Sigmoid colon (tissue), 4 donors: Measurements from ENCODE around the gene RAB20.

Source experiments
- EP300 ChIP-seq, 4 donors: sonication (generic); formaldehyde crosslinking; IDR thresholded peaks; one replicate each; pipeline ENCODE4 v1.6.1; 2017; ENCODE audit warnings: antibody characterized with exemption in 4 of 4
- POLR2A ChIP-seq, 2 donors: fragments of 450-650 bp; IDR thresholded peaks; one replicate each; pipeline ENCODE4 v1.6.1; 2016; ENCODE audit warnings: antibody characterized with exemption in 2 of 2, mild to moderate bottlenecking in 2 of 2, moderate library complexity in 2 of 2
- POLR2AphosphoS5 ChIP-seq, 4 donors: sonication (generic); formaldehyde crosslinking; IDR thresholded peaks; one replicate each; pipeline ENCODE4 v1.6.1; 2017; ENCODE audit warnings: antibody characterized with exemption in 4 of 4
- TF ChIP-seq, protein P1 (sequence below), 4 experiments: fragments of 450-650 bp in 3 of 4; fragments of 200-600 bp in 1 of 4; IDR thresholded peaks; one replicate each; pipeline ENCODE4 v1.5.1; 2016 to 2019; ENCODE audit warnings: antibody characterized with exemption in 4 of 4, mild to moderate bottlenecking in 3 of 4, moderate library complexity in 2 of 4

DNA sequence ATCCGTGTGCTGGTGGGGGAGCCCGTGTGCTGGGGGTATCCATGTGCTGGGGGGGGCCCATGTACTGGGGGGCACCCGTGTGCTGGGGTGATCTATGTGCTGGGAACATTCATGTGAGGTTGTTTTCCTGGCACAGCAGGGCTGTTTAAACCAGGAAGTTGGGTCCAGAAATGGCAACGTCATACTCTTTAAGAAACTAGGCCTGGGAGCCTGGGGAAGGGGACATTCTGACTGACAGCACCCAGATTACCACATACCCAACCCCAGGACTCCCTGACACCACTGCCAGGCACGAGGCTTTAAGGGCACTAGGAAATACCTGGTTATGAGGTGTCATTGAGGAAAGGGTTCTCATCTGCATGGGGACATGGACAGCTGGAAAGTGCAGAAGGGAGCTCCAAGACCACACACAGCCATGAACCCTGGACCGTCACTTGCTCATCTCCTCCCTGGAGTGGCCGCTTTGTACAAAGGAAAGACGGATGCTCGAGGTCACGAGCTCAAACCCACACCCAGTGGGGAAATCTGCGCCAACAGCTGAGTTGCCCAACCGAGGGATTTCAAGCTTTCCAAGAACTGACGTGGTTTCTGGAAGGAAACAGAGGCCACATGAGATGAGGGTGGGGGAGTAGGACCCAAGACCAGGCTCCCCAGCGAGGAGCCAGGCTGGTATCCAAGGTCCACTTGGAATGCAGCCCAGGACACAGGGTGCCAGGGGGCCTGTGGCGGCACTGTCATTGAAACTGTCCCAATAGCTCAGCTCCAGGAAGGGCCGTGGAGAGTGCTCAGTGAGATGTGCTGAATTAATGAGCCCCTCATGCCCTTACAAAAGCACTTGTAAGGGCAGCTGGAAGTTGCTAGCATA lies 40.9 kb downstream of the RAB20 start:
- TF ChIP-seq, protein P1, sequence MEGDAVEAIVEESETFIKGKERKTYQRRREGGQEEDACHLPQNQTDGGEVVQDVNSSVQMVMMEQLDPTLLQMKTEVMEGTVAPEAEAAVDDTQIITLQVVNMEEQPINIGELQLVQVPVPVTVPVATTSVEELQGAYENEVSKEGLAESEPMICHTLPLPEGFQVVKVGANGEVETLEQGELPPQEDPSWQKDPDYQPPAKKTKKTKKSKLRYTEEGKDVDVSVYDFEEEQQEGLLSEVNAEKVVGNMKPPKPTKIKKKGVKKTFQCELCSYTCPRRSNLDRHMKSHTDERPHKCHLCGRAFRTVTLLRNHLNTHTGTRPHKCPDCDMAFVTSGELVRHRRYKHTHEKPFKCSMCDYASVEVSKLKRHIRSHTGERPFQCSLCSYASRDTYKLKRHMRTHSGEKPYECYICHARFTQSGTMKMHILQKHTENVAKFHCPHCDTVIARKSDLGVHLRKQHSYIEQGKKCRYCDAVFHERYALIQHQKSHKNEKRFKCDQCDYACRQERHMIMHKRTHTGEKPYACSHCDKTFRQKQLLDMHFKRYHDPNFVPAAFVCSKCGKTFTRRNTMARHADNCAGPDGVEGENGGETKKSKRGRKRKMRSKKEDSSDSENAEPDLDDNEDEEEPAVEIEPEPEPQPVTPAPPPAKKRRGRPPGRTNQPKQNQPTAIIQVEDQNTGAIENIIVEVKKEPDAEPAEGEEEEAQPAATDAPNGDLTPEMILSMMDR (IDR thresholded peaks at IDR 0.05), result no peak
- TF ChIP-seq EP300 (IDR thresholded peaks at IDR 0.05) (peak; percentile 79 to 98 (median 94)), POLR2AphosphoS5 (IDR thresholded peaks at IDR 0.05) (peak; percentile 59 to 79 (median 68)), POLR2A (IDR thresholded peaks at IDR 0.05) (no peak)
